OCI-LY1 (cell line): ENCODE data around the gene RASL10B.

Experiments
- EZH2 ChIP-seq: fragments of 200-600 bp; sonication (generic), shearing (Covaris generic); IDR thresholded peaks from 2 replicates; pipeline ENCODE4 v1.8.0; 2017; ENCODE audit warnings: borderline replicate concordance, mixed run types, mild to moderate bottlenecking, antibody characterized with exemption, low read length, moderate library complexity, mixed read lengths
- TF ChIP-seq, protein P1 (sequence below): fragments of 200-600 bp; sonication (generic), shearing (Covaris generic); IDR thresholded peaks from 2 replicates; pipeline ENCODE4 v1.5.1; 2017; ENCODE audit warnings: mild to moderate bottlenecking, antibody characterized with exemption, low read length, moderate library complexity, mixed read lengths

DNA sequence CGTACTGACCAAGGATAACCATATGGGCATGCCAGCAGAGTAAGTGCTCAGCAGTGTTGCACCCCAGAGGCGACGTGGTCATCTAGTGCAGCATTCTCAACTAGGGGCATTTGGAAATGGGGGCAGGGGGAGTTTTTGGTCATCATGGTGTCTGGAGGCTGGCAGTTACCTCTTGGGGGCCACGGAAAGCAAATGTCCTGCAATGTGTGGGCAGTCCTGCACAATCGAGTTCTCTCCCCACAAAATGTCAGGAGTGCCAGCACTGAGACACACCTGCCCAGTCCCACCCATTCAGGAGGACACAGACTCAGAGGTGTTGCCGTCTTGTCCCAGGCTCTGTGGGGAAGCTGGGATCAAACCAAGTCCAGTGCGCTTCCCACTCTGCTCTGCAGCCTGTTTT is 3.0 kb downstream of the RASL10B start:
- TF ChIP-seq, protein P1, sequence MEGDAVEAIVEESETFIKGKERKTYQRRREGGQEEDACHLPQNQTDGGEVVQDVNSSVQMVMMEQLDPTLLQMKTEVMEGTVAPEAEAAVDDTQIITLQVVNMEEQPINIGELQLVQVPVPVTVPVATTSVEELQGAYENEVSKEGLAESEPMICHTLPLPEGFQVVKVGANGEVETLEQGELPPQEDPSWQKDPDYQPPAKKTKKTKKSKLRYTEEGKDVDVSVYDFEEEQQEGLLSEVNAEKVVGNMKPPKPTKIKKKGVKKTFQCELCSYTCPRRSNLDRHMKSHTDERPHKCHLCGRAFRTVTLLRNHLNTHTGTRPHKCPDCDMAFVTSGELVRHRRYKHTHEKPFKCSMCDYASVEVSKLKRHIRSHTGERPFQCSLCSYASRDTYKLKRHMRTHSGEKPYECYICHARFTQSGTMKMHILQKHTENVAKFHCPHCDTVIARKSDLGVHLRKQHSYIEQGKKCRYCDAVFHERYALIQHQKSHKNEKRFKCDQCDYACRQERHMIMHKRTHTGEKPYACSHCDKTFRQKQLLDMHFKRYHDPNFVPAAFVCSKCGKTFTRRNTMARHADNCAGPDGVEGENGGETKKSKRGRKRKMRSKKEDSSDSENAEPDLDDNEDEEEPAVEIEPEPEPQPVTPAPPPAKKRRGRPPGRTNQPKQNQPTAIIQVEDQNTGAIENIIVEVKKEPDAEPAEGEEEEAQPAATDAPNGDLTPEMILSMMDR, result no peak
- TF ChIP-seq EZH2, result no peak
